Right ventricle myocardium superior (tissue), 1 donor: ENCODE results near the gene ASH1L. TPM values are rescaled to one million over a fixed set of nuclear protein-coding genes. Genes with fewer than 3 reads are reported as not detected.
"Not testable (repeated sequence)": the region's sequence is repeated elsewhere in the genome, so short reads cannot be mapped to it uniquely, and the experiment has no call there.

Experiments used
- ATAC-seq: fragments of 200-7000 bp; cut with Tn5 transposase; one replicate; pipeline ENCODE4 v1.9.1; 2020; ENCODE audit warnings: mild to moderate bottlenecking; ENCODE audit not compliant: poor library complexity
- DNase-seq: peaks from one replicate; pipeline ENCODE4 v3.0.0-alpha.2; 2020
- intact Hi-C: fragments of 100-400 bp; cut with DNase I; formaldehyde crosslinking; loops from one replicate; pipeline ENCODE4 v1.11.2; 2022
- total RNA-seq: library from RNA; stranded (reverse); fragmentation: NEBNext Ultra II Directional; extraction: Animal tissue kit (Norgen Biotek cat#: 25700); gene quantifications from one replicate; pipeline ENCODE4 v1.2.1, GENCODE V29; 2021
- donor health status: DM: no; HTN: yes; CAD: no; lungs with severe emphysema.

The ASH1L gene
- total RNA-seq, 1 donor from 2014 or later = 41.3 TPM

- intact Hi-C loops = no loop called here
- DNase-seq = no peak
Measured at GRCh38 chr1:155383406-155383805, 179.2 kb downstream of the ASH1L start.

DNA sequence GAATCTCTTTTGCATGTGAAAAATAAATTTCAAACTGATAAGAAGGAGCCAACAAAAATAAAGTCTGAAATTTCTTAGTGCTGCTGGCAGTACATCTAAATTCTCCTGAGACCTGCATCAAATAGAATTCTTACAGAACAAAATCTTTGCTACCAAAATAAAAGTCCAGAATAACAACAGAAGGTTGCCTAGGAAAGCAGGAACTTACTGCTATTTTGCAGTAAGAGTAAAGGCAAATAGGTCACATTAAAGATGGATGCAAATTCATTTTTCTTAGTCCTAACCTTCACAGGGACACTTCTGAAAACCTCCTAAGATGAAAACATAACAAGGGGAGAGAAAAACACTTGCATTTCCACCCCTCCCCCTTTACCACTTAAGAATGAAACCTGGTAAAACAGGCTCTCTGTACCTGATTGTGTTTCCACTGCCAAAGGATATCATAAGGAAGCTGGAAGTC lies 182.9 kb downstream of the ASH1L start:
- DNase-seq (no peak), ATAC-seq (peak; percentile 87)
- intact Hi-C loops = no loop called here

More at GRCh38 chr1:155383406-155383805, 179.2 kb downstream of the ASH1L start:
- no peak for ATAC-seq

DNA sequence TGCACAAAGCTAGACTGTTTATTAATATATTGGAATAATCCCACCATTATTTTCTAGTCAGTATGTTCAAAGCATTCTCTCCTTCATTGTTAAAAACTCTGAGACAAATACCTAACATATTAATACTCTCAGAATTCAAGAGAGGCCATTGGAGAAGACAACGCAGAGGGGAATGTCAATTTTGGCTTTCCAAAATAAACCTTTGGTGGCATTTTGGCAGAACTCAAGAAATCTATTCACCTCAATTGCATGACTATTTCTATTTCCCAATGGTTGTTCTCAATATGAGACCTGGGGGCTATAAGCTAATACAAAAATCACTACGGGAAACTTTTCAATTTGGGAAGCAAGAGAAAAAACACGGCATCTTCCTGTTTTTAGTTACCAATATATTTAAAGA lies 183.4 kb downstream of the ASH1L start:
- intact Hi-C loops = no loop called here
- peak; percentile 41 for ATAC-seq

GRCh38 chr1:155360051-155360450 lies 202.6 kb downstream of the ASH1L start:
- intact Hi-C loops = no loop called here
- DNase-seq = no peak
- ATAC-seq = no peak

More for the DNA sequence above, 183.4 kb downstream of the ASH1L start:
- no peak for DNase-seq

DNA sequence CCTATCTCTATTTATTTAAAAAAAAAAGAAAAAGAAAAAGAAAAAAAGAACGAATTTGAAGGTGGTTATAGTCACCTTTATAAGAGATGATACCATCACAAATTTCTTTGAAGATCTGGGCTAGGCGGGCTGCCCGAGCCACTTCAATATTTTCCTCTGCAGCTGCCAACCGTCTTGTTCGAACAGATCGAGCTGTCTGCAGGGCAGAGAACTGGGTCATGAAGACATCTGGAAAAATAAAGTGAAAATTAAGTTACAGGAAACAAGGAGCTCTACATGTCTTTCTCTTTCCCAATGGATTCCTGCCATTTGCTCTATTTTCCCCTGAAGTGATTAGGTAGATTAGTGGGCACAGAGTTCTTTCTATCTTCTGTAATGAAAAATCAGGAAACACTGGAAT lies 210.0 kb downstream of the ASH1L start:
- DNase-seq (no peak), ATAC-seq (no peak)
- intact Hi-C loops = no loop called here

DNA sequence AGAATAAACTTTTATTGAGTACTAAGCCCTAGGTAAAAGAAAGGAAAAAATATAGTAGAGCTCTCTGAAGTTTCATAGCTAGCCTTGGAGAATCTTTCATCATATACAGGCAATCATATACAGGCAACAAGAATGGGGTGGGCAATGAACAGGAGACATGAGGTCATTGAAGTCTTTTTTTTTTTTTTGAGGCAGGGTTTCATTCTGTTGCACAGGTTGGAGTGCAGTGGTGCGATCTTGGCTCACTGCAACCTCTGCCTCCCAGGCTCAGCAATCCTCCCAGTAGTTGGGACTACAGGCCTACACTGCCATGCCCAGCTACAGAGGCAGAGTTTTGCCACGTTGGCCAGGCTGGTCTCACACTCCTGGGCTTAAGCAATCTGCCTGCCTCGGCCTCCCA lies 219.8 kb downstream of the ASH1L start:
- intact Hi-C loops = no loop called here
- DNase-seq (no peak), ATAC-seq (no peak)

DNA sequence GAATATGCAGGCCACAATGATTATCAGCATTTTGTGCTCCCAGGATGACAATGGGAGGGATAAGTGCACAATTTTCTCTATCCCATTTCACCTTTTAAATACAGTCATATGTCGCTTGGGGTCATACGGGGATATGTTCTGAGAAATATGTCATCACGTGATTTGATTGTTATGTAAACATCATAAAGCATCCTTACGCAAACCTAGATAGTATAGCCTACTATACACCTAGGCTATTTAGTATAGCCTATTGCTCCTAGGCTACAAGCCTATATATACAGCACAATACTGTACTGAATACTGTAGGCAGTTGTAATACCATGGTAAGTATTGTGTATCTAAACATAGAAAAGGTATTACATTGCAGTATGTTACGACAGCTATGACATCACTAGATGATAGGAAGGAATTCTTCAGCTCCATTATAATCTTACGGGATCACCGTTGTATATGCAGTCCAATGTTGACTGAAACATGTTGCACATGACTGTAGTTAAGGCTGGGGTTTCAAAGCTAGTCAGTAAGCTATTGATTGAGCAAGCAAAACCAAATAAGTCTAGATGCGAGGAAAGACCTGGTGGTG lies 223.0 kb downstream of the ASH1L start:
- intact Hi-C loops = no loop called here

GRCh38 chr1:155334962-155335361 lies 227.6 kb downstream of the ASH1L start:
- intact Hi-C loops = no loop called here
- no peak for ATAC-seq

More for the DNA sequence above, 223.0 kb downstream of the ASH1L start:
- DNase-seq = no peak
- no peak for ATAC-seq

GRCh38 chr1:155329980-155330598 lies 232.5 kb downstream of the ASH1L start:
- DNase-seq (no peak), ATAC-seq (no peak)
- intact Hi-C loops = no loop called here

More at GRCh38 chr1:155334962-155335361, 227.6 kb downstream of the ASH1L start:
- DNase-seq = no peak

DNA sequence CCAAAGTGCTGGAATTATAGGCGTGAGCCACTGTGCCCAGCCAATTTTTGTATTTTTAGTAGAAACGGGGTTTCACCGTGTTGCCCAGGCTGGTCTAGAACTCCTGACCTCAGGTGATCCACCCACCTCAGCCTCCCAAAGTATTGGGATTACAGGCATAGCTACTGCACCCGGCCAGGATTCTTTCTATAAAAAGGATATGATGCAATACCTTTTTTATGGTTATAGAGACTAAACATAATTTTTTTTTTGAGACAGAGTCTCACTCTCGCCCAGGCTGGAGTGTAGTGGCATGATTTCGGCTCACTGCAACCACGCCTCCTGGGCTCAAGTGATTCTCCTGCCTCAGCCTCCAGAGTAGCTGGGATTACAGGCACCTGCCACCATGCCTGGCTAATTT lies 233.7 kb downstream of the ASH1L start:
- DNase-seq, intact Hi-C loops, ATAC-seq: not testable (repeated sequence)

- intact Hi-C loops = no loop called here
- DNase-seq (no peak), ATAC-seq (no peak)
Measured at GRCh38 chr1:155327981-155328380, 234.6 kb downstream of the ASH1L start.

- DNase-seq (no peak), ATAC-seq (no peak)
Measured at GRCh38 chr1:155326631-155327037, 236.0 kb downstream of the ASH1L start.

DNA sequence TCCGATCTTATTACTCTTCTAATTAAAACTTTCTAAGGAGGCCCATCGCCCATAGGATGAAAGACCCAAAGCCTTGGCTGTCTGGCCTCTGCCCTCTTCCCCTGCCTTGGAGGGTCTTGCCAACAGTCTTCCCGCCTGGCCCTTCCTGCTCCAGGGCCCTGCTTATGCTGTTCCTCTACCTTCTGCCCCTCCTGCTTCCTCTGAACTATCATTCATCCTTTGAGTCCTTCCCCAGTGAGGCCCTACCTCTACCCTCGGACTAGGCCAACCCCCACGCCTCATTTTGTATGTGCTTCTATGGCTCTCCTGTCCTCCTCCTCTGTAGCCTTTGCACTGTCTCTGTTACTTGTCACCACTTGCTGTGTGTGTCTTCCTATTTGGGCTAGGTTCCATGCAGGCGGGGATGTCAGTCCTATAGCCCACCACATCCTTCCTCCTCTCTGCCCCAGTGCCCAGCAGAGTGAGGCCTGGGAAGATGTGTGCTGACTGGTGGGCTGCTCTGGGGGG lies 236.5 kb downstream of the ASH1L start:
- DNase-seq (no peak), ATAC-seq (no peak)
- intact Hi-C loops = no loop called here

More at GRCh38 chr1:155326631-155327037, 236.0 kb downstream of the ASH1L start:
- intact Hi-C loops = no loop called here

GRCh38 chr1:155325603-155325893 lies 237.1 kb downstream of the ASH1L start:
- DNase-seq (no peak), ATAC-seq (no peak)
- intact Hi-C loops = no loop called here

GRCh38 chr1:155324717-155325602 lies 237.6 kb downstream of the ASH1L start:
- intact Hi-C loops = loop anchor here (5.0 kb wide), 2 partner anchors 48 to 73 kb away; partner anchors contain the start of gene HCN3
- ATAC-seq (no peak), DNase-seq (peak; percentile 70)

DNA sequence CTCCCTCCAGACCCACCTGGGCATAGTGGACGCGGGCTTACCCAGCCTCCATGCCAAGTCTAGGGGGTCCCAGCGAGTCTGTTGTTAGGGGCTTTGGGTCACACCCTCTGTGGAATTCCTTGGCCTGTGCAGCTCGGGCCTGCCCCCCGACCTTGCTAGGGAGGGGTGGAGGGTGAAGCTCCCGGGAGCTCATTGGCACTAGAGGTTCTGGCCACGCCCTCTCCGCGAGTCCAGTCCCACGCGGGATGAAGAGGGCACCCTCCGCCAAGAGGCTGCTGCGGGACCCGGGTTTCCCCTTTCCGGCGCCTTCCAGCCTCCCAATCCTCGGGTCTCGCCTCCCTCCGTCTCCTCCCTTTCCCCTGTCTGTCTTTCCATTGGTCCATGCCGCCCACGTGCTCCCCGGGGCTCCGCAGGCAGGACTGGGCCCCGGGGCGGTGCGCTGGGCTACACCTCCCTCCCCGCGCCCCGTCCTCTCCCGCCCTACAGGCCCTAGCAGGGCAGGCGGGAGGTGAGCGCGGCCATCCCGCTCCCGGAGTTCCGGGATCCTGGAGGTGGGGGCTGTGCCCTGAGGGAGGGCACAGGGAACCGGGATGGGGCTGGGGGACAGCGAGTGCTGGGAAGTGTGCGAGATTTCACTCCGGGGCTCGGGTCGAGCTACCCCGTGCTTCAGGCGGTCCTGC lies 238.4 kb downstream of the ASH1L start:
- peak; percentile 85 for ATAC-seq
- peak; percentile 97 for DNase-seq
- intact Hi-C loops = loop anchor here (5.0 kb wide), 2 partner anchors 47 to 72 kb away; partner anchors contain the start of gene HCN3

DNA sequence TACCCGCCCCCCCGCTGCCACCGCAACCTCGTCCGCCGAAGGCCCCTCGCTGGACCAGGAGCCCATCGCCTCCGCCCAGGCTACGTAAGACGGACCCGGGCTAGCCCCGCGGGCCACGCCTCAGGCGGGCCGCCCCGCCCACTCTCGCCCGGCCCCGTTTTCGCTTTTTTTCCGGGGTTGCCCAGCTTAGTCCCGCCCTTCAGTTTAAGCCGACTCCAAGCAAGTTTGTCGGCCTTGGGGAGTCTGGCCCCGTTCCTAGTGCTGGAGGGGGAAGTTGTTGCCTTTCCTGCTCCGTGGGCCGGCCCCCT lies 238.9 kb downstream of the ASH1L start:
- DNase-seq = peak; percentile 93
- ATAC-seq = peak; percentile 73
- intact Hi-C loops = loop anchor here (5.0 kb wide), 2 partner anchors 46 to 71 kb away; partner anchors contain the start of gene HCN3

- ATAC-seq = peak; percentile 63
- intact Hi-C loops = loop anchor here (5.0 kb wide), 2 partner anchors 46 to 71 kb away; partner anchors contain the start of gene HCN3
Measured at GRCh38 chr1:155322953-155323728, 239.5 kb downstream of the ASH1L start.

More at GRCh38 chr1:155322953-155323728, 239.5 kb downstream of the ASH1L start:
- DNase-seq = peak; percentile 93
